Hematopoietic multipotent progenitor cell treated with erythropoietin and hydrocortisone succinate and interleukin-3 and kit ligand, for 8 days (in vitro differentiated cells): Measurements from ENCODE around the gene PLXNC1.

ENCODE experiments used
- DNase-seq: peaks from one replicate; pipeline ENCODE4 v3.0.0-alpha.2; 2015

The PLXNC1 gene

DNA sequence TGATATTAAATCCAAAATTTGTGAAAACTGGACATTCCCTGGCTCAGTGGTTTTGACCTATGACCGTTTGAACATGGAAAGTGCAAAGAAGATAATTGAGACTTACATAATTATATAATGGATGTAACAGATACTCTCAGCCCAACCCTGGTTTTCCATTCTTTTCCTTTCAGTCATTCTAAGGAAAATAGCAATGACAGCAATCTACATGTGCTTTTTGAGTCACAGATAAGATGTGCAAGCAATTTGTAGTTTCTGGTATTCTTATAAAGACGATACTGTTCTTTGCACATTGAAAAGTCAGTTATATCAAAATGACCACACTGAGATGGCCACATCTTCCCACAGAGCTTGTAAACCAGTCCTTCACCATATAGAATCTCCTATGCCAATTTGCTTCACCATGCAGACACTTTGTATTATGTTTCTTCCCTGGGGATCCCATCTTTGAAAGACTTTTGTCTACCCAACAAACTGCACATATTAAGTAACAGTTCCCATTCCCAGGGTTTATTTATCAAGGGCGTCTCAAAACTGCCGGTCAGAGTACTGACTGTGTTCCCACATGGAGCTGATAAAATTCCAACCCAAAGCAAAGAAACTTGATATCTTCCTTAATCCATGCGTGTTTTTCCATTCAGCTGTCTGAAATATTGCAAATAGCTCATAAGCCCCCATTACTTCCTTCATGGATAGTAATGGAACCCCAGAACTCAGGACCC is 34.8 kb downstream of the PLXNC1 start:
- DNase-seq = no peak

GRCh38 chr12:94183708-94184379 is 35.5 kb downstream of the PLXNC1 start:
- DNase-seq = no peak

DNA sequence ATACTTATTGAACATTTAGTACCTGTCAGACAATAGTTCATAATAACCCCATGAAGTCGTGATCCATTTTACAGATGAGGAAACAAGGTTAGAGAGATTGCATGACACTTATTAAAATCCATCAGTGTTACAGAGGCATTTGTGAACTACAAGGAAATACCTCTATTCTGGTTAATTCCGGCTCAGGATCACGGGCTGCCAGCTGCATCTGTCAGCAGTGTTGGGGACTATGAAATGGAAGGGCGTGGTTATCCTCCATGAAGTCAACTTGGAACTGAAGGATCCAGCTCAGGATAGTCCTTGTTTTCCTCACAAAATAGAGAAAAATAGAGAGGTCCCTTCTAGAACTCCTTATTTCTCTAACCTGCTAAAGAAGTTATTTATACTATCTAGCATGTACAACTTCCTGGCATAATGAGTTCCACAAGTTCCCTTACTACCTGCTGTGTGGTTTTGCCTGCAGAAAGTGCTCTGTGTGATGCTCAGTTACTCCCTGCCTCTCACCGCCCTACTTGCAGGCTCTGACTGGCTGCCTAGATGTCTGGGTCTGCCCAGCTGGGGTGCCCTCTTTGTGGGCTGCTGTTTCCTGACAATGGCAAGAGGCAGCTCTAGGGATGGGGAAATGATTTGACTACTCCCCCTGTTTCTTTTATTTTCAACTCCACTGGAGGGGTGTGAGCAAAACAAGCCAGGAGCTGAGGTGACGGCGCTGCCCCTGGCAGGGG is 36.8 kb downstream of the PLXNC1 start:
- no peak for DNase-seq

- DNase-seq = no peak
These were observed 37.4 kb downstream of the PLXNC1 start for GRCh38 chr12:94185801-94186200.

DNA sequence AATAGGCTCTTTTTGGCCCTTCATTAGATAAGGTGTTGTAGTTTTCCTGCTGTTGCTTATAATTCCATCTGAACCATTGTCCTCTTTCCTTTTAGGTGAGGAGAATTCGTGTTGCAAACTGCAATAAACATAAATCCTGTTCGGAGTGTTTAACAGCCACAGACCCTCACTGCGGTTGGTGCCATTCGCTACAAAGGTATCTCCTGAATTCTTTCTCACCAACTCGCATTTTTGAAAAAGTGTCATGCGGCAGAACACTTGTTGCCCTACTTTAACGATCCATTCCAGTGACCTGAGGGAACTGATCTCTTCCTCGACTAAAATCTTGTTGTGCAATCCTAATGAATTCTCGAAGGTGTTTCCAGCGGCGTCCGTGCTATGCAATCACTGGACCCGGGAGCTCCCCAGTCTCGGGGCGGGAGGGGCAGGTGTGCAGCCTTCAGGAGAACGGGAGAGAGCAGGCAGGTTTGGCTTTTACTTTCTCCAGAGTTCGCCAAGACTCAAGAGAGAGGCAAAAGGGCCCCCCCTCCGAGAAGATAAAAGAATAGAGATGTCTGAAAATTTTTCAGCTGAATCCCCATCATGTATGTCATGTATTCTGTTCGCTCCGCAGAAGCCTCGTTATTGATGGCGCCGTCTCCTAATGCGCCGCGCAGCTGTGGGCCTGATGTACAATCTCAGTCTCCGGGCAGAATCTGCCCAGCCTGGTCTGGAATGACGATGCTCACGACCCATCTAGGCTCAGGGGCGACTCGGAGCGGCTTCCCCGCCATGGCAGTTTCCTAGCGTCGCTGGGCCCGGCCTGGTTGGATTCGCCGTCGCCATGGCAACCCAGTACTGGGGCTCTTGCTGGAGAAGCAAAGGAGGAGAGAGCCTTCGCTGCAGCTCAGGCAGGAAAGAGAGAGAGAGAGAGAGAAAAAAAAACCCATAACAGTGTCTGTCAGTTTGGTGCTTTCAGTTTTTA is 38.2 kb downstream of the PLXNC1 start:
- DNase-seq = no peak

- no peak for DNase-seq
These were observed 39.0 kb downstream of the PLXNC1 start for GRCh38 chr12:94187361-94187760.

- no peak for DNase-seq
These were observed 42.2 kb downstream of the PLXNC1 start for GRCh38 chr12:94190623-94191022.

GRCh38 chr12:94191023-94191422 is 42.6 kb downstream of the PLXNC1 start:
- DNase-seq = no peak

DNA sequence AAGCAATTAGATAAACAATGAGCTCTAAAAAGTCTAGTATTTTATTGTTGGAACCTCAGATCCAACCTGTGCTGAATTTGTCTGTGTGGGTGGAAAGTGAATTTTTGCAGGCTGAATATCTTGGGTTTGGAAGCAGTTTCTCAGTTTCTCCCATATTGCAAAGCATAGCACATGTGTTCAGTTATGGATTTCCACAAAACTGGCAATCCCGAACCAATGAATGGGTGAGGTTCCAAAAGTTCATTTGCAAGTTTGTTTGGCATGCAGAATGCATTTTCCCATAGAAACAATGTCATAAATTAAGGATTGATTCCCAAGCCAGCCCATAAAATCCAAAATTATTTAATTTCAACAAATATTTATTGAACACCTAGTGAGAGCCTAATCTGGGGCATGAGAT is 43.4 kb downstream of the PLXNC1 start:
- no peak for DNase-seq

- no peak for DNase-seq
These were observed 44.1 kb downstream of the PLXNC1 start for GRCh38 chr12:94192506-94192905.

GRCh38 chr12:94193168-94193567 is 44.8 kb downstream of the PLXNC1 start:
- no peak for DNase-seq

GRCh38 chr12:94195483-94195882 is 47.1 kb downstream of the PLXNC1 start:
- peak; percentile 32 for DNase-seq

DNA sequence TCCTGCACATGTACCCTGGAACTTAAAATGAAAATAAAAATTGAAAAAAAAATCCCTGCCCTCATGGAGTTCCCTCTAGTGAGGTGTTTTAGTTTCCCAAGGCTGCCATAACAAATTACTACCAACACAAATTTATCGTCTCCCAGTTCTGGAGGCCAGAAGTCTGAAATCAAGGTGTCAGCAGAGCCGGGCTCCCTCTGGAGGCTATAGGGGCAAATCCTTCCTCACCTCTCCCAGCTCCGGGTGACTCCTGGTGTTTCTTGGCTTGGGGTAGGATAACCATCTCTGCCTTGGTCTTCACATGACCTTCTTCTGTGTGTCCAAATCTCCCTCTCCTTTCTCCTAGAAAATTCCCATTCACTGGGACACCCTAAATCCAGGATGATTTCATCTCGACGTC is 50.1 kb downstream of the PLXNC1 start:
- no peak for DNase-seq

DNA sequence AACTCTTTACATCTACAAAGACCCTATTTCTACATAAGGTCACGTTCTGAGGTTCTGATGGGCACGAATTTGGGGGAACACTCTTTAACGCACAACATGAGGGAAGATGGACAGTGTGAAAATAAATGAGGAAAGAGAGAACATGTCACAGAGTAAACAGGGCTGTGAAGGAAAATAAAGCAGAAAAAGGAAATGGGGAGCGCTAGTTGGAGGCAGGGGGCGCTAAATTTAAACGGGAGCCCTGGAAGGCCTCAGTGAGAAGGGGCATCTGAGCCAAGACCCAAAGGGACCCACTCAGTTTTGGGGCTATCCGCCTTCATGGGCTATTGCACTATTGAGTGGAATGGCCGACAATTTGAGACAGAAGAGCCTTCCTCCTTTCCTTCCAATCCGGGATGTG is 50.5 kb downstream of the PLXNC1 start:
- no peak for DNase-seq

DNA sequence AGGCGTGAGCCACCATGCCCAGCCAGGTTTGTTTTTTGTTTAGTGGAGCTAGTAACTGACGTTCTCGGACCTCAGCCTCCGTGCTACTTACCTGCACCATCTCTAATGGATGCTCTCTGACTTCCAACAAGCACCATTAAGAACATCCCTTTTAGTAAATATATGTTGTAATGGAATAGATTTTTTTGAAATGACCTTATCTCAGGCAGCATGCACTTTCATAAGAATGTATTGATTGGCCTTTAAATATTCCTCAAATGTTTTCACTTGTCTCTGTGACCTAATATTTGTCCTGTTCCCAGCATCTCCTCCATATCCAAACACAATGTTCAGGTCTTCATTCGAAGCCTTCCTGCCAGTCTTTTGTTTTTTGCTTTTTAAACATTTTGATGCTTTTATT is 51.7 kb downstream of the PLXNC1 start:
- no peak for DNase-seq

DNA sequence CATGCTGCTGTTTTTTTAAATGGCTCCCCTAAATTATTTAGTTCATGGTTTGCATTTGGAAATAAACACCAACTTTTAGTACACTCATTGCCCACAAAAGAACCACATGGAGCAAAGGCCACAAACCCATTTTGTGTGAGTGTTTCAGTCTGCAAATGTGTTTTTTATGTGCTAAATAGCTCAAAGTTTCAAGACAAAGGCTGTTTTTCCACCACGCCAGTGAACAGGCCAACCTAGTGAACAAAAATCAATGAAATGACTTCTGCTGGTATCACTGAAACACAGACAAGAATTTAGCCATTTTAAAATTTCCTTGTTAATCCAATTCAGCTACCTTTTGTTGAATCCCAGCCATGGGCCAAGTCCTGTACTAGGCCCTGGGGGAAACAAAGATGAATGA is 52.3 kb downstream of the PLXNC1 start:
- no peak for DNase-seq

DNA sequence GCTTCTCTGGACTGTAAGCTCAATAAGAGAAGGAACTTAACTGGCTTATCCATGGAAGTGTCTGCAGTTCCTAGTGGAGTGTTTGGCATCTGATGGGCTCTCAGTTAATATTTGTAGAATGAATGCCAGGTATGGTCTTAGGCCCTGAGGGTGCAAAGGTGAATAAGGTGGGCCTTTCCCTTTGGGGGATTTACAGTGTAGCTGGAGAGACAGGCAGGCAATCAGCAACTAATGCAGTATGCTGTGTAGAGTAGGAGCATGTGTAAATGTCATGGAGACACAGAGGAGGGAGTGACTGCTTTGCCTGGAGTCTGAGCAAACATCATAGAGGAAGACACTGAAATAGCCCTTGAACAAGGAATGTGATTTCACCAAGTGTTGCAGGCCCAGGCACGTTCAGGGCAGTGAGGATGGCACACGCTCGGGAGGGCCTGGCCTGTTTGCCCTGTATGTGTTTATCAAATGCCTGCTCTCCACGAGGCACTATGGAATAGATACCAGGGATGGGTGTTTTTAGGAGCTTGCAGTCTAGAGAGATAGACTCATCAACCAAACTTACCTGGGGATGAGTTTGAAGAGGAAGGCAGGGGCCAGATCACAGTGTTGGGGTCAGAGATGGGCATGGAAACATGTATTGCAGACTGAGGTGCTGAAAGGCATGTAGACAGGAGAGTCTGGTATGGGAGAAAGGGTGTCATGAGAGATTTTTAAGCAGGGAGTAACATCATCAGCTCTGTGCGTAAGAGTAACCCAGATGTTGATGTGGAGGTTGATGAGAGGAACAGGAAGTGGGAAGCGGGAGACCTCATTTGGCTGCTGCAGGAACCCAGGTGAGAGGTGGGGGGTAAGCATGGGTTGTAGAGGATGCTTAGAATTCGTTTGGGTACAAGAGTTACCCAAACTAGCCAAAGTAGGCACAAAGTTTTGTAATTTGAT is 54.1 kb downstream of the PLXNC1 start:
- no peak for DNase-seq

GRCh38 chr12:94203181-94203546 is 54.8 kb downstream of the PLXNC1 start:
- no peak for DNase-seq

DNA sequence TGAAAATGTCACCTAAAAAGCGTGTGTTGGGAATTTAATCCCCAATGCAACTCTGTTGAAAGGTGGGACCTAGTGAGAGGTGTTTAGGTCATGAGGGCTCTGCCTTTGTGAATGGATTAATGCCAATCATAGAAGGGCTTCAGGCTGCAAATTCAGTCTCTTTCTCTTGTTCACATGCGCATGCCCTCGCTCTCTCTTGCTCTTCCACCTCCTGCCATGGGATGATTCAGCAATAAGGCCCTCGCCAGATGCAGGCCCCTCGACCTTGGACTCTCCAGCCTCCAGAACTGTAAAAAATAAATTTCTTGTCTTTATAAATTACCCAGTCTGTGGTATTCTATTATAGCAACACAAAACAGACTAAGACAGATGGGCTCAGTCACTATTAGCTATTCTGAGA is 55.4 kb downstream of the PLXNC1 start:
- no peak for DNase-seq

DNA sequence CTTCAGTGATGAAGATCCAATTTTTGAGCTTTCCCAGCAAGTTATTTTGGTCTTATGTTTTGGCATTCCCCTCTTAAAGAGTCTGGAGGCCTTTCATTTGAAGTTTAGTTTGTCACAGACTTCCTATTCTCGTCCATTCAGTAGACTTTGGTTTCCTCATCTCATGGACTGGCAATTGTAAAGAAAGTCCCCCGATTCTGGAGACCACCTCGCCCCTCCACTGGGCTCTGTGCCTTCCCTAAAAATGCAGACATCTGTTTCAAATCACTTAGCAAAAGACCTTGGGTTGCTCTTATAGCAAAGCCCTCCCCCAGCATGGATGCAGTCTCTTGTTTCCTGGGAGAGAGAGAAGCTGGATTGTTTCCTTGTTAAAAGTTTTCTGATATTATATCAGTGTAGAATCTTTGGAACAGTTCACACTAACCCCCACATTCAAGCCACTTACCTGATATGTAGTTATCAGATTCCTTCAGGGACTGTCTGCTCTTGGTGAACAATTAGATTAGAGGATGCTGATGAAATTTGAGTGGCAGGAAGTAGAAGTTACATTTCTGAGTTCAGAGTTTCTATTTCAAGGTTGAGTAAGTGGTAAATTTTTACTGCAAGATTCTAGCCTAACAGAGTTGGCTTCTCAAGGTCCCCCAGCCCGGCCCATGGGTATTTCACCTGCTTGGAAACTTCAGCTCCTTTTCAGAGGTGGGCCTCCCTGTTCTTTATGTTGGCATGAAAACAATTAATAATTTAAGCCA is 56.3 kb downstream of the PLXNC1 start:
- peak; percentile 41 for DNase-seq

DNA sequence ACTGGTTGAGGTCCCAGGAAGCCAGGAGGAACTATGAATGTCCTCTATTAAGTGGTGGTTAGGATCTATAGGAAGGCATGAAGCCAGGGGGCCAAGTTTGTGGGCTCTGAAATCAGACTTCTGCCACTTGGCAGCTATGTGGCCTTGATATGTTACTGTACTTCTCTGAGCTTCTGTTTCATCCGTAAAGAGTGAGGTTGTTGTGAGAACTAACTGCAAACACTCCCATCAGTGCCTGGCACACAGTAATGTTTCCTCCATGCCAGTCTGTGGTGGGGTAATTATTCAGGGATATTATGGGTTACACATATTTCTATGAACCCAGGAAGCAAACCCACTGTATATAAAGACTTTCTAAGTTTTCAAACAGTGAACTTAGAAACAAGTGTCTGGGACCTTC is 57.4 kb downstream of the PLXNC1 start:
- DNase-seq = no peak
